ENCODE data around the gene AMER3.

The AMER3 gene

DNA sequence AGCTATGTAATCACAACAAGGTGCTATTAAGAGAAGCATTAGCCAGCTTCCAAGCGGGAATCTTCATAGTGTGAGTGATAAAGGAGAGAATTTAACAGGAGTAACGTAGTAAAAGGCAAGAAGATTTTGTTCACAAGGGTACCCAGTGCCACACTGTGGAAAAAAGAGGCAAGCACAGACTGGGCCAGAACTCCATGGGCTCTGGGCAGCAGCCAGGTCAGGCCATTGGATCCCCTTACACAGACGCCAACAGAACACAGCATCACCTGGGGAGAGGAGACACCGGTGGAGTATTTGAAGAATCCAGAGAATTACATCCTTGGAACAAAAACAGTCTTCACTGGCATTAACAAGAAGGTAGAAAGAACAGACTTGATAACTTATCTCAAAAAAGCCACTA, 21.2 kb downstream of the AMER3 start:
- in situ Hi-C loops (cut with MboI; ENCODE audit: low sequenced_read_pairs, unreplicated experiment): no loop called here
- no peak for DNase-seq (ENCODE audit: low spot score)
- TF ChIP-seq, protein P1, sequence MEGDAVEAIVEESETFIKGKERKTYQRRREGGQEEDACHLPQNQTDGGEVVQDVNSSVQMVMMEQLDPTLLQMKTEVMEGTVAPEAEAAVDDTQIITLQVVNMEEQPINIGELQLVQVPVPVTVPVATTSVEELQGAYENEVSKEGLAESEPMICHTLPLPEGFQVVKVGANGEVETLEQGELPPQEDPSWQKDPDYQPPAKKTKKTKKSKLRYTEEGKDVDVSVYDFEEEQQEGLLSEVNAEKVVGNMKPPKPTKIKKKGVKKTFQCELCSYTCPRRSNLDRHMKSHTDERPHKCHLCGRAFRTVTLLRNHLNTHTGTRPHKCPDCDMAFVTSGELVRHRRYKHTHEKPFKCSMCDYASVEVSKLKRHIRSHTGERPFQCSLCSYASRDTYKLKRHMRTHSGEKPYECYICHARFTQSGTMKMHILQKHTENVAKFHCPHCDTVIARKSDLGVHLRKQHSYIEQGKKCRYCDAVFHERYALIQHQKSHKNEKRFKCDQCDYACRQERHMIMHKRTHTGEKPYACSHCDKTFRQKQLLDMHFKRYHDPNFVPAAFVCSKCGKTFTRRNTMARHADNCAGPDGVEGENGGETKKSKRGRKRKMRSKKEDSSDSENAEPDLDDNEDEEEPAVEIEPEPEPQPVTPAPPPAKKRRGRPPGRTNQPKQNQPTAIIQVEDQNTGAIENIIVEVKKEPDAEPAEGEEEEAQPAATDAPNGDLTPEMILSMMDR (IDR thresholded peaks at IDR 0.05; ENCODE audit: borderline replicate concordance, control extremely low read depth, extremely low read depth, insufficient read depth, missing control alignments): no peak

DNA sequence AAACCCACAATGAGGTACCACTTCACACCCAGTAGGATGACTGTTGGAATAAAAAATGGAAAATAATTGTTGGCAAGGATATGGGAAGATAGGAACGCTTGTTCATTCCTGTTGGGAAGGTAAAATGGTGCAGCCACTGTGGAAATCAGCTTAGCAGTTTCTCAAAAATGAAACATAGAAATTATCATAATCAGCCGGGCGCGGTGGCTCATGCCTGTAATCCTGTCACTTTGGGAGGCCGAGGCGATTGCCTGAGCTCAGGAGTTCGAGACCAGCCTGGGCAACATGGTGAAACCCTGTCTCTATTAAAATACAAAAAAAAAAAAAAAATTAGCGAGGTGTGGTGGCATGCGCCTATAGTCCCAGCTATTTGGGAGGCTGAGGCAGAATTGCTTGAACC, 23.4 kb downstream of the AMER3 start:
- in situ Hi-C loops (cut with MboI; ENCODE audit: low sequenced_read_pairs, unreplicated experiment): no loop called here
- no peak for DNase-seq (ENCODE audit: low spot score)
- TF ChIP-seq, protein P1 (IDR thresholded peaks at IDR 0.05; ENCODE audit: borderline replicate concordance, control extremely low read depth, extremely low read depth, insufficient read depth, missing control alignments): no peak

DNA sequence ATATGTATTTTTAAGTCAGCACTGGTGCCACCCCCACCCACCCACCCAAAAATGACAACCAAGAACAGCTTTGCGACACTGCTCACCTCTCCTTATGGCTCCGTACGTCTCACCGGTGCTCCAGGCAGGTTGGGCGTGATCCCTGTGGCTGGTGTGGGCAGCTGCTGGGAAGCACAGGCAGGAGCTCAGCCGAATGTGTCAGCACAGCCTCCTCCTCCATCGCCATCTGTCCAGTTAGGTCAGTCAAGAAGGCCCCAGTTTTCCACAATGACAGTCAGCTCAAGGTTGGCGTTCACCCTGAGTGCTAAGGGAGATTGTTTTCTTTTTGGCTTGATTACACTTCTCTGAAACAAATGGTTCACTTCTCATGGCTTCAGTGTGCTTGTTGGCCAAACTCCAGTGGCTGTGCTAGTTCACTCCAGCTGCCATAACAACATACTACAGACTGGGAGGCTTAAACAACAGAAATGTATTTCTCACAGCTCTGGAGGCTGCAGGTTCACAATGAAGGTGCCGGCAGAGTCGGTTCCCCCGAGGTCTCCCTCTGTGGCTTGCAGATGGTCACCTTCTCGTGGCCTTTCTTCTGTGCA, 30.2 kb downstream of the AMER3 start:
- in situ Hi-C loops (cut with MboI; ENCODE audit: low sequenced_read_pairs, unreplicated experiment): no loop called here
- TF ChIP-seq, protein P1 (IDR thresholded peaks at IDR 0.05; ENCODE audit: borderline replicate concordance, control extremely low read depth, extremely low read depth, insufficient read depth, missing control alignments): no peak
- no peak for DNase-seq (ENCODE audit: low spot score)

DNA sequence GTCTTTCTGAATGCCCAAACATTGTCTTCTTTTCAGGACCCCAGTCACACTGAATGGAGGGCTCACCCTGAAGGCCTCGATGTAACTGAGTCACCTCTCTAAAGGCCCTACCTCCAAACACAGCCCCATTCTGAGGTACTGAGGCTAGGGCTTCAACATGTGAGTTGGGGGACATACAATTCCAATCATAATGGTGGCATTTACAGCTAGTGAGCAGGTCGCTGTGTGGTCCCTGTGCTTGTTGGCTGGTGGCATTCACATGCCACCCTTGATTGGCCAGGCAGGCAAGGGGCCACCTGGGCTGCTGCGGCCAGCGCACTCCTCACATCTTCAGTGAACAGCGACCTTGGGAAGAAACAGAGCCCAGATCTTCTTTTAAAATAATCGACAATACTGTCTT, 30.7 kb downstream of the AMER3 start:
- TF ChIP-seq, protein P1 (IDR thresholded peaks at IDR 0.05; ENCODE audit: borderline replicate concordance, control extremely low read depth, extremely low read depth, insufficient read depth, missing control alignments): no peak

DNA sequence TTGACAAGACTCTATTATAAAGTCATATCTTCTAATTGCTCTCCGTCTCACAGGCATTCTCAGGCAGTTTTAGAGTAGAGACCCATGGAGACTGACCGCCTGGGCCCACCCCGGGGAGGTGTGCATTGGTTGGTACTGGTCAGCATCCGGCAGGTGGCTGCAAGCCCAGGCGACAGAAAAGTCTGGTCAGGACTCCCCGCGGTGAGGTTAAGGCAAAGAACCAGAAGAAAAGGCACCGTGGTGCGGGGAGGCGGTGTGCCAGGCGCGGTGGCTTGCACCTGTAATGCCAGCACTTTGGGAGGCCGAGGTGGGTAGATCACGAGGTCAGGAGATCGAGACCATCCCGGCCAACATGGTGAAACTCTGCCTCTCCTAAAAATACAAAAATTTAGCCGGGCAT, 32.5 kb downstream of the AMER3 start:
- DNase-seq (ENCODE audit: low spot score): no peak
- TF ChIP-seq, protein P1 (IDR thresholded peaks at IDR 0.05; ENCODE audit: borderline replicate concordance, control extremely low read depth, extremely low read depth, insufficient read depth, missing control alignments): no peak
- in situ Hi-C loops (cut with MboI; ENCODE audit: low sequenced_read_pairs, unreplicated experiment): no loop called here

More for the DNA sequence above, 30.7 kb downstream of the AMER3 start:
- DNase-seq (ENCODE audit: low spot score): no peak
- in situ Hi-C loops (cut with MboI; ENCODE audit: low sequenced_read_pairs, unreplicated experiment): no loop called here

DNA sequence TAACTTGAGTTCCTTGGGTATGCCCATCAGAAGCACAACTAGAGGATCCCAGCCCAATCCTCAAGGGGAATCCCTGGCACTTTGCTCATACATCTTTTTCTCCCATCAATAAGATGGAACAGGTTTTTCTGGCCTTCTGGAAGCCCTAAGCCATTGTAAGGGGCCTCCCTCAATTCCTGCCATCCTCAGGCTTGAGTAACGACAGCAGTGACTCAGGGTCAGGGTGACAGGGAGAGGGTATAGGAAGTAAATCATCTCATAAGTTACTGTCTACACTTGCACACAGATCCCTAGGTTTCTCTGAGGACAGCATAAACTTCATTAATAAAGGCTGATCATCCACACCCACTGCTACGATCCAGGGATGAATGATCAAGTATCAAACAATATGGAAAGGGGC, 35.0 kb downstream of the AMER3 start:
- in situ Hi-C loops (cut with MboI; ENCODE audit: low sequenced_read_pairs, unreplicated experiment): no loop called here
- TF ChIP-seq, protein P1 (IDR thresholded peaks at IDR 0.05; ENCODE audit: borderline replicate concordance, control extremely low read depth, extremely low read depth, insufficient read depth, missing control alignments): no peak
- no peak for DNase-seq (ENCODE audit: low spot score)
